SH-SY5Y (cell line): ENCODE data around the gene ZDHHC20.

Experiments used
- GATA2 ChIP-seq: IDR thresholded peaks from 2 replicates; pipeline ENCODE4 v1.6.1; 2011; ENCODE audit warnings: mild to moderate bottlenecking, low read depth, low read length
- GATA3 ChIP-seq: IDR thresholded peaks from 2 replicates; pipeline ENCODE4 v1.6.1; 2011; ENCODE audit warnings: low read depth, mild to moderate bottlenecking, low read length, moderate library complexity

DNA sequence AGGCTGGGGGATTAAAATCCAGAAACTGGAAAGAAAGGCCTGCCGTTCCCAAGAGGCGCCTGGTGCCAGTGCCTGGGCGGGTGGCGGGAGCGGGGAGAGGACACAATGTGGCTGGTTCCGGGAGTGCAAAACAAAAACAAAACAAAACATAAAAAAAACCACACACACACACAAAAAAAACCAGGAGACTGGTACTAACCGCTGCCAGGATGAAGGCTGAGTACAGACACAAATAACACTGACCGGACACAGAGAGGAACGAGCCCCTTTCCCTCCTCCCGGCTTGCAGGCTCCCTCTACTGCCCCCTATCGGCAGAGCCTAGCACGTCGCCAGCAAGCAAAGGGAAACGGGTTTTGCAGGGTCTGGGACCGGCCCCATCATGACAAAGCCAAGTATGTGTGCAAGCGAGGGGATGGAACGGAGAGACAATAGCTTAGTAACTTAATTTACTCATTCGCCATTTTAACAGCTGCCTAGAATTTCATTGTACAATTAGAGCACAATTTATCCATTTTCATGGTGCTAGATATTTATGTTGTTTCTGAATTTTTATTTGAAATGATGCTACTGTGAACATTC is 17.9 kb upstream of the ZDHHC20 start:
- TF ChIP-seq GATA2 (no peak), GATA3 (no peak)
